ENCODE data around the gene GNG7.
"Not testable (repeated sequence)": the region's sequence is repeated elsewhere in the genome, so short reads cannot be mapped to it uniquely, and the experiment has no call there.

The GNG7 gene

GRCh38 chr19:2586196-2586595 is 116.3 kb downstream of the GNG7 start:
- POLR2A ChIA-PET: interaction anchor here (0.6 kb wide), 1 partner anchor 69 kb away, joined by 3 read pairs; no protein-coding TSS in a partner anchor
- Histone ChIP-seq H3K27ac (ENCODE audit: insufficient read depth in 1 of 2, low read depth in 1 of 2, low read length in 2 of 2, poor library complexity in 1 of 2, severe bottlenecking in 2 of 2) (no peak overlapping the region), H3K9me3 (ENCODE audit: control extremely low read depth in 1 of 5, control insufficient read depth in 4 of 5, insufficient read depth in 2 of 5, low read depth in 1 of 5, low read length in 4 of 5) (peaks cover 0 to 10% (median 3%) of the 10 kb centered on the region in 5 experiments), H3K4me1 (ENCODE audit: control extremely low read depth in 1 of 4, control insufficient read depth in 4 of 4, insufficient read depth in 4 of 4, low read length in 3 of 4) (no peaks in the 10 kb centered on the region), H3K4me3 (ENCODE audit: control insufficient read depth in 1 of 7, extremely low read depth in 1 of 7, insufficient read depth in 4 of 7, low read depth in 2 of 7, low read length in 6 of 7) (no peak overlapping the region), H3K27me3 (replicated peaks in 2 of 5; ENCODE audit: control insufficient read depth in 4 of 5, insufficient read depth in 5 of 5, low read length in 4 of 5) (no peaks in the 10 kb centered on the region), H3K36me3 (ENCODE audit: control insufficient read depth in 4 of 4, insufficient read depth in 4 of 4, low read length in 3 of 4) (no peaks in the 10 kb centered on the region)
- CTCF ChIA-PET: interaction anchor here (1.0 kb wide), 1 partner anchor 112 kb away, joined by 3 read pairs; no protein-coding TSS in a partner anchor
- 100% methylated on average over 6 of the region's 9 CpGs for WGBS (ENCODE audit: insufficient coverage)
- DNase-seq: no peak

GRCh38 chr19:2584002-2584401 is 118.5 kb downstream of the GNG7 start:
- 71% methylated on average over 1 of the region's 5 CpGs for WGBS (ENCODE audit: insufficient coverage)
- POLR2A ChIA-PET: no interaction called here

GRCh38 chr19:2582984-2583956 is 119.2 kb downstream of the GNG7 start:
- DNase-seq: peak in 2 of 3 donors; percentile 57 to 66
- ChIA-PET POLR2A (no interaction called here), CTCF (interaction anchor here (0.9 to 7.1 kb wide), 3 partner anchors 27 to 30 kb away, joined by 3 to 35 read pairs (median 3); no protein-coding TSS in a partner anchor)
- Histone ChIP-seq H3K36me3 (ENCODE audit: control insufficient read depth in 4 of 4, insufficient read depth in 4 of 4, low read length in 3 of 4) (no peaks in the 10 kb centered on the region), H3K4me1 (ENCODE audit: control extremely low read depth in 1 of 4, control insufficient read depth in 4 of 4, insufficient read depth in 4 of 4, low read length in 3 of 4) (peaks cover 0 to 16% (median 14%) of the 10 kb centered on the region in 4 experiments), H3K9me3 (ENCODE audit: control extremely low read depth in 1 of 5, control insufficient read depth in 4 of 5, insufficient read depth in 2 of 5, low read depth in 1 of 5, low read length in 4 of 5) (peaks cover 0 to 10% (median 3%) of the 10 kb centered on the region in 5 experiments), H3K27me3 (replicated peaks in 2 of 5; ENCODE audit: control insufficient read depth in 4 of 5, insufficient read depth in 5 of 5, low read length in 4 of 5) (no peaks in the 10 kb centered on the region), H3K27ac (ENCODE audit: insufficient read depth in 1 of 2, low read depth in 1 of 2, low read length in 2 of 2, poor library complexity in 1 of 2, severe bottlenecking in 2 of 2) (no peak overlapping the region), H3K4me3 (ENCODE audit: control insufficient read depth in 1 of 7, extremely low read depth in 1 of 7, insufficient read depth in 4 of 7, low read depth in 2 of 7, low read length in 6 of 7) (no peak overlapping the region)
- no CpG with 5 or more reads among the region's 6 CpGs for WGBS (ENCODE audit: insufficient coverage)

More at GRCh38 chr19:2584002-2584401, 118.5 kb downstream of the GNG7 start:
- Histone ChIP-seq H3K27ac (ENCODE audit: insufficient read depth in 1 of 2, low read depth in 1 of 2, low read length in 2 of 2, poor library complexity in 1 of 2, severe bottlenecking in 2 of 2) (no peak overlapping the region), H3K4me1 (ENCODE audit: control extremely low read depth in 1 of 4, control insufficient read depth in 4 of 4, insufficient read depth in 4 of 4, low read length in 3 of 4) (peaks cover 0 to 9% (median 8%) of the 10 kb centered on the region in 4 experiments), H3K9me3 (ENCODE audit: control extremely low read depth in 1 of 5, control insufficient read depth in 4 of 5, insufficient read depth in 2 of 5, low read depth in 1 of 5, low read length in 4 of 5) (peaks cover 0 to 10% (median 3%) of the 10 kb centered on the region in 5 experiments), H3K4me3 (ENCODE audit: control insufficient read depth in 1 of 7, extremely low read depth in 1 of 7, insufficient read depth in 4 of 7, low read depth in 2 of 7, low read length in 6 of 7) (no peak overlapping the region), H3K27me3 (replicated peaks in 2 of 5; ENCODE audit: control insufficient read depth in 4 of 5, insufficient read depth in 5 of 5, low read length in 4 of 5) (no peaks in the 10 kb centered on the region), H3K36me3 (ENCODE audit: control insufficient read depth in 4 of 4, insufficient read depth in 4 of 4, low read length in 3 of 4) (no peaks in the 10 kb centered on the region)
- CTCF ChIA-PET: interaction anchor here (0.9 kb wide), 1 partner anchor 27 kb away, joined by 3 read pairs; no protein-coding TSS in a partner anchor
- DNase-seq: no peak

GRCh38 chr19:2580396-2580795 is 122.1 kb downstream of the GNG7 start:
- not testable (repeated sequence) for H3K27me3 ChIP-seq (replicated peaks in 2 of 5; ENCODE audit: control insufficient read depth in 4 of 5, insufficient read depth in 5 of 5, low read length in 4 of 5); H3K4me3 ChIP-seq (ENCODE audit: control insufficient read depth in 1 of 7, extremely low read depth in 1 of 7, insufficient read depth in 4 of 7, low read depth in 2 of 7, low read length in 6 of 7); DNase-seq; H3K27ac ChIP-seq (ENCODE audit: insufficient read depth in 1 of 2, low read depth in 1 of 2, low read length in 2 of 2, poor library complexity in 1 of 2, severe bottlenecking in 2 of 2); H3K36me3 ChIP-seq (ENCODE audit: control insufficient read depth in 4 of 4, insufficient read depth in 4 of 4, low read length in 3 of 4)
- ChIA-PET CTCF (interaction anchor here (0.9 to 7.1 kb wide), 11 partner anchors 13 to 167 kb away, joined by 3 to 35 read pairs (median 5); partner anchors contain the start of gene GADD45B), POLR2A (interaction anchor here (0.6 to 2.5 kb wide), 3 partner anchors 20 to 103 kb away, joined by 3 to 20 read pairs (median 6); partner anchors contain the start of gene GADD45B)
- 95% methylated on average over 4 of the region's 5 CpGs for WGBS (ENCODE audit: insufficient coverage)
- H3K4me1 ChIP-seq (ENCODE audit: control extremely low read depth in 1 of 4, control insufficient read depth in 4 of 4, insufficient read depth in 4 of 4, low read length in 3 of 4): peaks cover 0 to 16% (median 14%) of the 10 kb centered on the region in 4 experiments
- H3K9me3 ChIP-seq (ENCODE audit: control extremely low read depth in 1 of 5, control insufficient read depth in 4 of 5, insufficient read depth in 2 of 5, low read depth in 1 of 5, low read length in 4 of 5): peaks cover 0 to 12% (median 3%) of the 10 kb centered on the region in 5 experiments

- Histone ChIP-seq H3K36me3 (ENCODE audit: control insufficient read depth in 4 of 4, insufficient read depth in 4 of 4, low read length in 3 of 4) (no peaks in the 10 kb centered on the region), H3K9me3 (ENCODE audit: control extremely low read depth in 1 of 5, control insufficient read depth in 4 of 5, insufficient read depth in 2 of 5, low read depth in 1 of 5, low read length in 4 of 5) (peaks cover 0 to 12% (median 3%) of the 10 kb centered on the region in 5 experiments), H3K27ac (ENCODE audit: insufficient read depth in 1 of 2, low read depth in 1 of 2, low read length in 2 of 2, poor library complexity in 1 of 2, severe bottlenecking in 2 of 2) (no peak overlapping the region), H3K4me3 (ENCODE audit: control insufficient read depth in 1 of 7, extremely low read depth in 1 of 7, insufficient read depth in 4 of 7, low read depth in 2 of 7, low read length in 6 of 7) (peak overlapping the region in 4 of 7 experiments; percentile 6 to 75 (median 68)), H3K4me1 (ENCODE audit: control extremely low read depth in 1 of 4, control insufficient read depth in 4 of 4, insufficient read depth in 4 of 4, low read length in 3 of 4) (peaks cover 0 to 16% (median 14%) of the 10 kb centered on the region in 4 experiments), H3K27me3 (replicated peaks in 2 of 5; ENCODE audit: control insufficient read depth in 4 of 5, insufficient read depth in 5 of 5, low read length in 4 of 5) (no peaks in the 10 kb centered on the region)
- ChIA-PET POLR2A (interaction anchor here (0.6 to 2.5 kb wide), 2 partner anchors 20 to 103 kb away, joined by 6 to 20 read pairs; partner anchors contain the start of gene GADD45B), CTCF (interaction anchor here (0.6 to 7.1 kb wide), 16 partner anchors 12 to 166 kb away, joined by 3 to 35 read pairs (median 4); partner anchors contain the start of gene GADD45B)
- DNase-seq: no peak
- WGBS (ENCODE audit: insufficient coverage): 44% methylated on average over 14 of the region's 14 CpGs
These were observed 122.7 kb downstream of the GNG7 start for GRCh38 chr19:2579678-2580280.

- WGBS (ENCODE audit: insufficient coverage): 1% methylated on average over 40 of the region's 47 CpGs
- CTCF ChIA-PET: interaction anchor here (0.6 to 7.1 kb wide), 21 partner anchors 8 to 166 kb away, joined by 3 to 35 read pairs (median 4); partner anchors contain the start of gene GADD45B
- Histone ChIP-seq H3K4me1 (ENCODE audit: control extremely low read depth in 1 of 4, control insufficient read depth in 4 of 4, insufficient read depth in 4 of 4, low read length in 3 of 4) (peaks cover 0 to 16% (median 14%) of the 10 kb centered on the region in 4 experiments), H3K27ac (ENCODE audit: insufficient read depth in 1 of 2, low read depth in 1 of 2, low read length in 2 of 2, poor library complexity in 1 of 2, severe bottlenecking in 2 of 2) (no peak overlapping the region), H3K9me3 (ENCODE audit: control extremely low read depth in 1 of 5, control insufficient read depth in 4 of 5, insufficient read depth in 2 of 5, low read depth in 1 of 5, low read length in 4 of 5) (peaks cover 0 to 11% (median 5%) of the 10 kb centered on the region in 5 experiments), H3K4me3 (ENCODE audit: control insufficient read depth in 1 of 7, extremely low read depth in 1 of 7, insufficient read depth in 4 of 7, low read depth in 2 of 7, low read length in 6 of 7) (peak overlapping the region in 6 of 7 experiments; percentile 6 to 75 (median 62)), H3K36me3 (ENCODE audit: control insufficient read depth in 4 of 4, insufficient read depth in 4 of 4, low read length in 3 of 4) (no peaks in the 10 kb centered on the region), H3K27me3 (replicated peaks in 2 of 5; ENCODE audit: control insufficient read depth in 4 of 5, insufficient read depth in 5 of 5, low read length in 4 of 5) (no peaks in the 10 kb centered on the region)
- POLR2A ChIA-PET: interaction anchor here (0.6 to 2.5 kb wide), 4 partner anchors 14 to 201 kb away, joined by 3 to 20 read pairs (median 4); partner anchors contain the start of gene GADD45B
- peak; percentile 72 to 81 (median 80) for DNase-seq
These were observed 123.4 kb downstream of the GNG7 start for GRCh38 chr19:2578901-2579677.
